HPDE6-E6E7 (cell line): ENCODE data around the gene GHRL.
"Not testable (repeated sequence)": the region's sequence is repeated elsewhere in the genome, so short reads cannot be mapped to it uniquely, and the experiment has no call there.

ENCODE experiments used
- DNase-seq: peaks from one replicate; pipeline ENCODE4 v3.0.0; 2011; ENCODE audit warnings: missing footprints; ENCODE audit errors: extremely low spot score

Gene GHRL

DNA sequence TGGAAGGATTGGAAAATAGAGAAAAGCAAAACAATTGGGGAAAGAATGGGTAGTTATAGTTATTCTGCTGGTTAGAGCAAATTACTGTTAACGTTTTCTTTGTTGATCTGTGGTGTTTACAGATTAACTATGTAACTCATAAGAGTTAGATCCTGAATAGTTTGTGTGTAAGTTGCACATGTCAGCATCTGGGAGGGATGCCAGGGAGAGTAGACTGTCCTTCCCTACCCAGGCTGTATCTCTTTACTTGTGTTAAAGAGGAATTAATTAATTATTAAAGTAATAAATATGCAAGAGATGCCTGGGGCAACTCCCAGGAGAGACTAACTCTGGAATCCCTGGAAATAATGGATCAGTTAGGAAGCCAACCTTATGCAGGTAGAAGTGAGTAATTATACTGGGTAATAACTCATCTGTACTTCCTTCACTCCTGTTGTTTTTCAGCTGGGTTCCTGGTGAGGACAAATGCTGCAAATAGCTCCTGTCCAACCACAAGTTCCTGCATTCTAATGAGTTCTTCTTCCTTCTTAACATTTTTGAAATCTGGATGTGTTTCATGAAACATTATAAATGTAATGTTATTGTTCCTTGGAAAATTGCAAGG, 18.9 kb downstream of the GHRL start:
- no peak for DNase-seq

DNA sequence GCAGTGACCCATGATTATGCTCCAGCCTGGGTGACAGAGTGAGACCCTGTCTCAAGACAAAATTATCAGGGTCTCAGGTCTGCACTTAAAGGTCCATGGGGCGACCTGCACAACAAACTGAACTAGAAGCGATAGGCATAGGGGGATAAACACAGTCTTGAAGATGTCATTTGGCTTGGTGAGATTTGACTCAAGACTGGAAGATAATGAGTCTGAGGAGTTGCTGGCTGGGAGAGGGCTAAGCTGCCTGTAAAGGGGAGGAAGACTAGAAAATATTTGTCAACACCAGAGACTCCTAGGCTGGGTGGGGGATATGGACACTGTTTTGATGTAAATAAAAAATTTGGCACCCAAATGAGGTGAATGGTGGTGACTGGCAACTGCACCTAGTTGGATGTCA, 19.8 kb downstream of the GHRL start:
- no peak for DNase-seq

DNA sequence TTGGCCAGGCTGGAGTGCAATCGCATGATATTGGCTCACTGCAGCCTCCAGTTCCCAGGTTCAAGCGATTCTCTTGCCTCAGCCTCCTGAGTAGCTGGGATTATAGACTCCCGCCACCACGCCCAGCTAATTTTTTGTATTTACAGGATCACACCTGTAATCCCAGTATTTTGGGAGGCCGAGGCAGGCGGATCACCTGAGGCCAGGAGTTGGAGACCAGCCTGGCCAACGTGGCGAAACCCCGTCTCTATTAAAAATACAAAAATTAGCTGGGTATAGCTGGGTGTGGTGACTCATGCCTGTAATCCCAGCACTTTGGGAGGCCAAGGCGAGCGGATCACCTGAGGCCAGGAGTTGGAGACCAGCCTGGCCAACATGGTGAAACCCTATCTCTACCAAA, 20.3 kb downstream of the GHRL start:
- DNase-seq = not testable (repeated sequence)

DNA sequence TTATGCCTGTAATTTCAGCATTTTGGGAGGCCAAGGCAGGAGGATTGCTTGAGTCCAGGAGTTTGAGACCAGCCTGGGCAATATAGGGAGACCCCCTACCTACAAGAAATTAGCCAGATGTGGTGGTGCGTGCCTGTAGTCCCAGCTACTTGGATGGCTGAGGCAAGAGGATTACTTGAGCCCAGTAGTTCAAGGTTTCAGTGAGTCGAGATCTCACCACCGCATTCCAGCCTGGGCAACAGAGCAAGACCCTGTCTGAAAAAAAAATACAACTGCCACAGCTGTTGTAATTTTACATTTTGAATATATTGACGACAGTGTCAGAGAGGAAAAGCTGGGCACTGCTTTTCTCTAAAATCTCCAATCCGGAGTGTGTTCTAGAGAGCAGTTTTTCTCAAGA, 23.3 kb downstream of the GHRL start:
- no peak for DNase-seq

GRCh38 chr3:10268930-10269329, 23.8 kb downstream of the GHRL start:
- DNase-seq = no peak

DNA sequence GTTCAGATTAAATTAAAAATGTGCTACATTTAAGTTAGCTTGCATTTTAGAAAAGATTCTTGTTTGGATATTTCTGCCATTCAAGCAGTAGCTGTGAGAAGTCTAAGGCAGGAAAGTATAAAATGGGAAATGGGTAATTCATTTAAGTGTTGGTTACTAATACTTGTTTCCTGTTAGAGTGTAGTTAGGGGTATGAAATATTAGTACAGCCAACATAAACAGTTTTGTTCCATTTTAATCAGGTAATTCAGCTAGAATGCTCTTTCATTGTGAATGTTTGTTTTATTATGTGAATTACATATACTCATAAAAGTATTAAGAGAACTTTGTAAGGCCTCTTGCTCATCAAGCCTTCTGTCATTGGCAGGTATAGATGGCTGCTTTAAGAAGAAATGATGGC, 24.6 kb downstream of the GHRL start:
- no peak for DNase-seq

GRCh38 chr3:10266936-10267335, 25.8 kb downstream of the GHRL start:
- not testable (repeated sequence) for DNase-seq

DNA sequence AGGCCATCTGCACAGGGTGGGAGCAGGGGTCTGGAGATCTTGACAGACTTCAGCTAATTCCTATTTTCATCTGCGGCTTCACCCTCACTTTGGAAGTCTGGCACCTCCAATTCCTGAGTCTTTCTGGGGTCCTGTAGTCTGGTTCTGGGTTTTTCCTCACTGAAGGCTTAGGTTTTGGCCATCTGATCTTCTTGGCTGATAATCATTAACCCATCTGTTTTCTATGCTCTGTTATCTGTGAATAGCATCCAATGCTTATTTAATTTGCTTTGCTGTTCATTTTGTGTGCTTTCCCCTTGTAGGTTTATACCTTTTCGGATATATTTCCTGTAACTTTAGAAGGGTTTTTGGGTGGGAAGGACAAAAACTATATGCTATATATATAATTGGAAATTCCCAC, 26.9 kb downstream of the GHRL start:
- no peak for DNase-seq

DNA sequence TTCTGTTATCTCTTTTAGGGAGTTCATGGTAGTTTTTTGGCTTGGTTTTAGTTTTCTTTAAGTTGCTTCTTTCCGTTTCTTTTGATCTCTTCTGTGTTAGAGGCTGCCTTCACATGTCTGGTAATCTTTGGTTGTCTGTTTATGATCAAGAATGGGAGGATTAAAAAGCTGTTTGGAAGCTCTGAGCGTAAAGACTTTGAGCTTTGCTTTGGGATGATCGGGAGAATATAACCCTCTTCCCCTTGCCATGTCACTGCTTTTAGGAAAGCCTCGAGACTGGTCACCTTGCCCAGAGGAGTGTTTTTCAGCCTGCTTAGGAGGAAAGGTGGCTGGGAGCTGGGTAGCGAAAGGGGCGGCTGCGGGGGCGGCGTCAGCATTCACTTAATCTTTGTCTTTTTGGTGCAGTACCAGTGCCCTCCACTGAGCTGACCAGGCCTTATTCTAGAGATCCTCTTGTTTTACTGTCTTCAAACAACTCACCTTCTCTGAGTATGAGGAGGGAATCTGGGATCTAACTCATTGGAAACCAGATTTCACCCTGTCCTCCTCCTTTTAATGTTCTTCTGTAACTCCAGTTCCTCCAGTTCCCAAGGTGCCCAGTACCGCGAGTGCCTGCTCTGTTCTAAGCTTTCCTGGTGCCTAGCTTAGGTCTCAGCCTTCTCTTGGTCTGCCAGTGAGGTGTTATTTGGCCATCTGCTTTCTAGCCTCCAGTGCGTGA, 28.9 kb downstream of the GHRL start:
- no peak for DNase-seq

GRCh38 chr3:10262027-10262426, 30.7 kb downstream of the GHRL start:
- no peak for DNase-seq

DNA sequence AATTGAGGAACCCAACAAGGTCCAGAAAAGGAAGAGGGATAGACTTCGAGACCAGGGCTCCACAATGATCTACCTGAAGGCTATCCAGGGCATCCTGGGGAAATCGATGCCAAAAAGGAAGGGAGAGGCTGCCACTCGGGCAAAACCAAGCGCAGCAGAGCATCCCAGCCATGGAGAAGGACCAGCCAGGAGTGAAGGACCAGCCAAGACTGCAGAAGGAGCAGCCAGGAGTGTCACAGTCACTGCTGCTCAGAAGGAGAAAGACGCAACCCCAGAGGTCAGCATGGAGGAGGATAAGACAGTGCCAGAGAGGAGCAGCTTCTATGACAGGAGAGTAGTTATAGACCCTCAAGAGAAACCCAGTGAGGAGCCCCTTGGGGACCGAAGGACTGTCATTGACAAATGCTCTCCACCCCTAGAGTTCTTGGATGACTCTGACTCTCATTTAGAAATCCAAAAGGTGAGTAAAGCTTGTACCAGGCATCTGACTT, 32.5 kb downstream of the GHRL start:
- DNase-seq = no peak

GRCh38 chr3:10259798-10260197, 32.9 kb downstream of the GHRL start:
- DNase-seq = no peak

GRCh38 chr3:10259036-10259435, 33.7 kb downstream of the GHRL start:
- DNase-seq = no peak

GRCh38 chr3:10255835-10256234, 36.9 kb downstream of the GHRL start:
- no peak for DNase-seq

- DNase-seq = no peak
Measured at GRCh38 chr3:10253731-10254130, 39.0 kb downstream of the GHRL start.

DNA sequence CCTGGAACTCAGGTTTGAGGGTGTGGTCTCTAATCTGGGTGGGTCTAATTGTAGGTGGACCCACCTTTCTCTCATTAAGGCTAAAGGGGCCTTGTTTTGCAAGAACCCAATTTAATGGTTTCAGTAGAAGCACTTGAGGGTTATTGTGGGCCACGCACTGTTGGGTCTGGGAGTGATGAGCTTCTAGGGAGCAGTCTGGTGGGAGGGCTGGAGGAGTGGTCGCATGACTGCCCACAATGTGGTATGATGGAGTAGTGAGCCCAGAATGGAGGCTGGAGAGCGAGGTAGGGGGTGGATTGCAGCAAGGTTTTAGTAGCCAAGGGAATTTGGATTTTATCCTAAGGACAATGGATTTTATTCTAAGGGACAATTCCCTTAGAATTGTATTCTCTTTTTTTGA, 41.7 kb downstream of the GHRL start:
- no peak for DNase-seq

DNA sequence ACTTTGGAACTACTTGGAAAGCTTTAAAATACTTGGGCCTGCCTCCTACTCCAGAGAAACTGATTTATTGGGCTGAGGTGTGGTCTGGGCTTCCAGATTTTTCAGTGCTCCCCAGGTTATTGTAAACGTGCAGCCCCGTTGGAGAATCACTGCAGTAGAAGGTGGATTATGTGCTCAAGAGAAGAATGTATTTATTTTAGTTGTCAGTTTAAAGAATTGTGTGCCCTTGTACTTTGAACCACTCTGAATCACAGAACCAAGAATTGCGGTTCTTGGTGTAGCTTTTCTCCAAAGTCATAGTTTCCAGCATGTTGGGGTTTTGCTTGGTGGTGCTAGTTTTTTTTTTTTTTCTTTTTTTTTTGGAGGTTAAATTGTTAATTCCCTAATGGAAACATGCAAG, 42.9 kb downstream of the GHRL start:
- no peak for DNase-seq

DNA sequence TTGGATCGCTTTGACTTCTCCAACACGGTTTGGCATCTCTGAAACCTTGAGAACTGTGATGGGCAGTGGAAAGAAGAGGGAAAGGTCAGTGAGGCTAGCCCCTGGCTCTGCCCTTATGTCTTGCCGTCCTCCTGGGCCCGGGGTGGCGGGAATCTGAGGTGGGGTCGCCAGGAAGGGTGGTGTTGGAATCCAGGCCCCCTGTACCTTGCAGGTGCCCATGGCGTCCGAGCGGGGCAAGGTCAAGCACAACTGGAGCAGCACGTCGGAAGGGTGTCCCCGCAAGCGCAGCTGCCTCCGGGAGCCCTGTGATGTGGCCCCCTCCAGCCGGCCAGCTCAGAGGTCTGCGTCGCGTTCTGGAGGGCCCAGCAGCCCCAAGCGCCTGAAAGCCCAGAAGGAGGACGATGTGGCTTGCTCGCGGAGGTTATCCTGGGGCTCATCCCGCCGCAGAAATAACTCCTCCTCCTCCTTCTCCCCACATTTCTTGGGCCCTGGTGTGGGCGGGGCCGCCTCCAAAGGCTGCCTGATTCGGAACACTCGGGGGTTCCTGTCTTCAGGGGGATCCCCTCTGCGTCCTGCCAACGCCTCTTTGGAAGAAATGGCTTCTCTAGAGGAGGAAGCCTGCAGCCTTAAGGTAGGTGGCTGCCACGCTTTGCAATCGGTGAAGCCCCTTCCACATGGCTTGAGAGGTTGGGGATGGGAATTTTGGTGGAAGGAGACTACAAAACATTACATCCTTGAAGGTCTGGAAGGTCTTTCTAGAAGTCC, 43.6 kb downstream of the GHRL start:
- no peak for DNase-seq

- peak; percentile 77 for DNase-seq
Measured at GRCh38 chr3:10248184-10248983, 44.4 kb downstream of the GHRL start, which contains the start of gene TATDN2. Gene TATDN2, plus strand, starts transcription at chr3:10248459. Its CDS starts 742 bp downstream, at chr3:10249201.

GRCh38 chr3:10247679-10248183, 45.0 kb downstream of the GHRL start:
- DNase-seq = no peak

DNA sequence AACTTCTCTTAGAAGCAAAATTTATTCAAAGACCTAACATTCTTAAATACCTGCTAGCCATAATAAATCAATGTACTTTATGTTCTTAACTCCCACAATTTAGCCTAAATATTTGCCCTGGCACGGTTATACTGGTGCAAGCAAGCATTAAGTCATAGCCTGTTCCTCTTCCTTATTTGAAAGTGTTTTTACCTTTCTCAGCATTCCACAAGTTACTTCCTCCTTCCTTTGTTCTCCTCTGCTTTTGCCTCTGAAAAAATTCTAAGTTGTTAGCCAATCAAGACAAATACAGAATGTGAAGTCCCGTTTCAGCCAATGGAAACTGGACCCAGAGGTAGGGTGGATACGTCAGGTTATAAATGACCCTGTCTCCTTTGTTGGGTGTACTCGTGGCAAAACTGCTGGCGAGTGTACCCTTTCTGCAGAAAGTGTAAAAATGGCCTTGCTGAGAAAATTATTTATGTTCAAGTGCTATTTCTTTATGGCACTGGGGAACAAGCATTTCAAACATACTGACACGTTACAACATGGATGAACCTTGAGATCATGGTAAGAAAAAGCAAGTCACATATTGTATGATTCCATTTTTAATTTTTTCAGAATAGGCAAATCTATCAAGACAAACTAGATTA, 47.5 kb downstream of the GHRL start:
- no peak for DNase-seq
